Right atrium auricular region (tissue), 2 donors: ENCODE measurements around the gene GUCY2F. TPM values are rescaled to one million over a fixed set of nuclear protein-coding genes. Genes with fewer than 3 reads are reported as not detected.

Experiments used
- DNase-seq: peaks from one replicate; pipeline ENCODE4 v3.0.0-alpha.2; 2019; ENCODE audit warnings: low spot score
- H3K27ac ChIP-seq, 2 donors: fragments of 200-600 bp; sonication (generic); 1 replicate in 1 of 2; 2 replicates in 1 of 2; pipeline ENCODE4 v1.5.1; 2016 to 2019
- H3K27me3 ChIP-seq, 2 donors: fragments of 200-600 bp; sonication (generic); one replicate each; pipeline versions ENCODE4 v1.5.1 to v1.6.0; 2017 to 2019
- H3K36me3 ChIP-seq: fragments of 200-600 bp; sonication (generic); one replicate; pipeline ENCODE4 v1.5.1; 2016
- H3K4me1 ChIP-seq, 2 donors: fragments of 200-600 bp; sonication (generic); one replicate each; pipeline versions ENCODE4 v1.5.1 to v1.6.0; 2017 to 2019
- H3K4me3 ChIP-seq, 2 donors: fragments of 200-600 bp; sonication (generic); 1 replicate in 1 of 2; 2 replicates in 1 of 2; pipeline ENCODE4 v1.5.1; 2017 to 2019; ENCODE audit warnings: mild to moderate bottlenecking in 1 of 2, moderate library complexity in 1 of 2
- H3K9me3 ChIP-seq, 2 donors: fragments of 200-600 bp; sonication (generic); one replicate each; pipeline ENCODE4 v1.5.1; 2019
- total RNA-seq, 2 donors: library from RNA; depleted of rRNA; stranded (reverse); fragments of >200 nt; gene quantifications; one replicate each; pipeline ENCODE4 v1.1.0, GENCODE V29; 2016
- TF ChIP-seq, protein P1 (sequence below), 2 donors: fragments of 200-600 bp; sonication (generic); IDR thresholded peaks; one replicate each; pipeline ENCODE4 v1.5.1; 2019; ENCODE audit warnings: antibody characterized with exemption in 2 of 2

The GUCY2F gene
- total RNA-seq, result not detected

DNA sequence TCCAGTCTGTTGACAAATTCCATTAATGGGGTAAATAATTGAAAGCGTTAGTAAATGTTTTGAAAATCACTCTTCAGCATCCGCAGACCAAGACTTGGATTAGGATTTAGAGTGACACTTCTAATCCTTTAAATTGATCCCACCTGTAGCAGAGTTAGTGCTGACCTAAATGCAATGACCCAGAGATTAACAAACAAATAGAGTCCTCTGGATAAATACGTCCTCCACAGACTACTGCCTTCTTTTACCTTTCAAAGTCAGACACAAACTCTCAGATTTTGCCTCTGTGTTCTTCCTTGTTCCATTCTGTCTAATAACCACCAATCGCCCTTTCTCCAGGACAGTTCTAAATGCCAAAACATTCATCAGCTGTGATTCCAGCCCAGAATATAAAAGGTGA lies at the start of gene GUCY2F:
GUCY2F (minus strand) TSS at position 101 of the 400 bp plus-strand sequence. CDS start 6,150 bp downstream, outside the sequence.
- TF ChIP-seq, protein P1, sequence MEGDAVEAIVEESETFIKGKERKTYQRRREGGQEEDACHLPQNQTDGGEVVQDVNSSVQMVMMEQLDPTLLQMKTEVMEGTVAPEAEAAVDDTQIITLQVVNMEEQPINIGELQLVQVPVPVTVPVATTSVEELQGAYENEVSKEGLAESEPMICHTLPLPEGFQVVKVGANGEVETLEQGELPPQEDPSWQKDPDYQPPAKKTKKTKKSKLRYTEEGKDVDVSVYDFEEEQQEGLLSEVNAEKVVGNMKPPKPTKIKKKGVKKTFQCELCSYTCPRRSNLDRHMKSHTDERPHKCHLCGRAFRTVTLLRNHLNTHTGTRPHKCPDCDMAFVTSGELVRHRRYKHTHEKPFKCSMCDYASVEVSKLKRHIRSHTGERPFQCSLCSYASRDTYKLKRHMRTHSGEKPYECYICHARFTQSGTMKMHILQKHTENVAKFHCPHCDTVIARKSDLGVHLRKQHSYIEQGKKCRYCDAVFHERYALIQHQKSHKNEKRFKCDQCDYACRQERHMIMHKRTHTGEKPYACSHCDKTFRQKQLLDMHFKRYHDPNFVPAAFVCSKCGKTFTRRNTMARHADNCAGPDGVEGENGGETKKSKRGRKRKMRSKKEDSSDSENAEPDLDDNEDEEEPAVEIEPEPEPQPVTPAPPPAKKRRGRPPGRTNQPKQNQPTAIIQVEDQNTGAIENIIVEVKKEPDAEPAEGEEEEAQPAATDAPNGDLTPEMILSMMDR (IDR thresholded peaks at IDR 0.05), result no peak
- no peaks in the 10 kb centered on the region for H3K36me3 ChIP-seq
- no peak within 1 kb of the TSS for H3K4me3 ChIP-seq
- no peaks in the 10 kb centered on the region for H3K4me1 ChIP-seq
- no peak within 1 kb of the TSS for H3K27ac ChIP-seq
- no peak for DNase-seq
- H3K27me3 ChIP-seq, result no peaks in the 10 kb centered on the region
- no peaks in the 10 kb centered on the region for H3K9me3 ChIP-seq

DNA sequence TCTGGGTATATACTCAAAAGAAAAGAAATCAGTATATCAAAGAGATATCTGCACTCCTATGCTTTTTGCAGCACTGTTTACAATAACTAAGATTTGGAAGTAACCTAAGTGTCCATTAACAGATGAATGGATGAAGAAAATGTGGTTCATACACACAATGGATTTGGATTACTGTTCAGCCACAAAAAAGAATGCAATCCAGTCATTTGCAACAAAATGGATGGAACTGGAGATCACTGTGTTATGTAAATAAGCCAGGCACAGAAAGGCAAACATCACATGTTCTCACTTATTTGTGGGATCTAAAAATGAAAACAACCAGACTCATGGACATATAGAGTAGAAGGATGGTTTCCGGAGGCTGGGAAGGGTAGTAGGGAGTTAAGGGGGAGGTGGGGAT lies 37.1 kb upstream of the GUCY2F start:
- TF ChIP-seq, protein P1 (IDR thresholded peaks at IDR 0.05), result no peak
- Histone ChIP-seq H3K27me3 (no peaks in the 10 kb centered on the region), H3K27ac (no peak overlapping the region), H3K4me1 (no peaks in the 10 kb centered on the region), H3K36me3 (no peaks in the 10 kb centered on the region), H3K4me3 (no peak overlapping the region), H3K9me3 (no peaks in the 10 kb centered on the region)
- DNase-seq, result no peak

DNA sequence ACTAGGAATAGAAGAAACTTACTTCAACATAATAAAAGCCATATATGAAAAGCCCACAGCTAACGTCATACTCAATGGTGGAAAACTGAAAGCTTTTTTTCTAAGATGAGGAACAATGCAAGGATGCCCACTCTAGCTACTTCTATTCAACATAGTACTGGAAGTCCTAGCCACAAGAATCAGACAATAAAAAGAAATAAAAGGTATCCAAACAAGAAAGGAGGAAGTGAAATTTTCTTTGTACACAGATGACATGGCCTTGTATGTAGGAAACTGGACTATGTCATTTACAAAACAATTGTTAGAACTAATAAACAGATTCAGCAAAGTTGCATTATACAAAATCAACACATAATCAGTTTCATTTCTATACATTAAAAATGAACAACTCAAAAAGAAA lies 29.2 kb upstream of the GUCY2F start:
- Histone ChIP-seq H3K9me3 (no peaks in the 10 kb centered on the region), H3K36me3 (no peaks in the 10 kb centered on the region), H3K4me3 (no peak overlapping the region), H3K27me3 (no peaks in the 10 kb centered on the region), H3K27ac (no peak overlapping the region), H3K4me1 (no peaks in the 10 kb centered on the region)
- DNase-seq, result no peak
- TF ChIP-seq, protein P1 (IDR thresholded peaks at IDR 0.05), result no peak

DNA sequence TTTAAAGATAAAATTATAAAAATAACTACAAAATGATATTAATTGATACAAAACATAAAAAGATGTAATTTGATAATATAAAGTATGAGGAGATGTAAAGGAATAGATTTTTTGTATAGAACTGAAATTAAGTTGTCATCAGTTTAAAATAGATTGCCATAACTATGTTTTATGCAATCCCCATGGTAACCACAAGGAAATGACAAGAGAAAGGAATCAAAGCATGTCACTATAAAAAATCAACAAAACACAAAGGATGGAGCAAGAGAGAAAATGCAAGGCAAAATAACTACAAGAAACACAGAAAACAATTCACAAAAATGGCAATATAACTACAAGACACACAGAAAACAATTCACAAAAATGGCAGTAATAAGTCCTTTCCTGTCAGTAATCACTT lies 27.0 kb upstream of the GUCY2F start:
- TF ChIP-seq, protein P1 (IDR thresholded peaks at IDR 0.05), result no peak
- Histone ChIP-seq H3K27me3 (peaks cover 0 to 6% of the 10 kb centered on the region in 2 donors), H3K9me3 (no peaks in the 10 kb centered on the region), H3K4me3 (no peak overlapping the region), H3K27ac (no peak overlapping the region), H3K36me3 (no peaks in the 10 kb centered on the region), H3K4me1 (no peaks in the 10 kb centered on the region)
- DNase-seq, result no peak

DNA sequence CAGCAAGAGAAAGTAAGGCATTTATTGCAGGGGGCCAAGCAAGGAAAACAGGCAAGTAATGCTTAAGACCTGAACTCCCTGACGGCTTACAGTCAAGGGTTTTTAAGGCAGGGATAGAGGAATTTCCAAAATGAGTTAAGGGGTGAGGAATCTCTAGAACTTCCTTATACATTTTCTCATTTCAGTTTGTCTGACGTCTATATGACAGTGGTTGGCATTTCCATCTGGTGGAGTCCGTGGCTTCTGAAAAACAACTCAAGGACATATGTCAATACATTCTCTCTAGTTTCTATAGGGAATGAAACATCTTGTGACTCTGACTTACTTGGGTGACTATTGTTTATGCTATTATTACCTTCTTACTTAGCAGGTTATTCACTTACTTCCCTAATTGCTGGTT lies 19.3 kb upstream of the GUCY2F start:
- no peaks in the 10 kb centered on the region for H3K4me1 ChIP-seq
- TF ChIP-seq, protein P1 (IDR thresholded peaks at IDR 0.05), result no peak

DNA sequence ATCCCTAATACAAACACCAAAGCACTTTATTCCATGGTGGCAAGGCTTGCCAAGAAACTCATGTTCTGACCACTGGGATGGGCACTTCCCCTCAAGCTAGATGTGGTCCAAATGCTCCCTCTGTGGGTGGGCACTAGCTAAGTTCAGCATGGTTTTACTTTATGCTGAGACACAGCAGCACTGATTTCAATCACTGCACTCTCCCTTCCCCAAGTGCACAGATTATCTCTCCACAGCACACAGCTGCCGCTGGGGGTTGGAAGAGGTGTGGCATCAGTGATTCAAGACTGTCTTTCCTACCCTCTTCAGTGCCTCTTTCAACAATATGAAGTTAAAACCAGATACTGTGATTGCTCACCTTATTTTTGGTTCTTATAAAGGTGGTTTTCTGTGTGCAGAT lies 16.5 kb upstream of the GUCY2F start:
- Histone ChIP-seq H3K27ac (no peak overlapping the region), H3K27me3 (no peaks in the 10 kb centered on the region), H3K9me3 (no peaks in the 10 kb centered on the region), H3K4me3 (no peak overlapping the region), H3K36me3 (no peaks in the 10 kb centered on the region), H3K4me1 (no peaks in the 10 kb centered on the region)
- TF ChIP-seq, protein P1 (IDR thresholded peaks at IDR 0.05), result no peak
- no peak for DNase-seq

More for the DNA sequence above, 19.3 kb upstream of the GUCY2F start:
- Histone ChIP-seq H3K9me3 (no peaks in the 10 kb centered on the region), H3K27me3 (peaks cover 0 to 6% of the 10 kb centered on the region in 2 donors), H3K27ac (no peak overlapping the region), H3K4me3 (no peak overlapping the region), H3K36me3 (no peaks in the 10 kb centered on the region)
- no peak for DNase-seq
